Muscle layer of duodenum (tissue), 2 donors: Measurements from ENCODE around the gene ERC2.

Experiments used
- H3K27ac ChIP-seq: one replicate; pipeline ENCODE4 v1.7.0; 2013; ENCODE audit warnings: mild to moderate bottlenecking, low read length
- H3K27me3 ChIP-seq: one replicate; pipeline ENCODE4 v1.7.0; 2013; ENCODE audit warnings: low read depth, mild to moderate bottlenecking, control low read depth, low read length
- H3K36me3 ChIP-seq, 2 donors: one replicate each; pipeline ENCODE4 v1.7.0; 2013; ENCODE audit warnings: low read length in 2 of 2, control low read depth in 1 of 2, mild to moderate bottlenecking in 1 of 2; ENCODE audit not compliant: insufficient read depth in 2 of 2, control insufficient read depth in 1 of 2
- H3K4me1 ChIP-seq, 2 donors: one replicate each; pipeline ENCODE4 v1.7.0; 2013; ENCODE audit warnings: low read length in 2 of 2, mild to moderate bottlenecking in 2 of 2, control low read depth in 1 of 2, moderate library complexity in 1 of 2; ENCODE audit not compliant: insufficient read depth in 2 of 2, control insufficient read depth in 1 of 2
- H3K4me3 ChIP-seq, 2 donors: one replicate each; pipeline ENCODE4 v1.7.0; 2013; ENCODE audit warnings: low read length in 2 of 2, low read depth in 1 of 2, mild to moderate bottlenecking in 1 of 2
- H3K9me3 ChIP-seq, 2 donors: one replicate each; pipeline ENCODE4 v1.7.0; 2013; ENCODE audit warnings: low read length in 2 of 2, control low read depth in 1 of 2, mild to moderate bottlenecking in 1 of 2; ENCODE audit not compliant: control insufficient read depth in 1 of 2
- donor health status: healthy.

Gene ERC2

DNA sequence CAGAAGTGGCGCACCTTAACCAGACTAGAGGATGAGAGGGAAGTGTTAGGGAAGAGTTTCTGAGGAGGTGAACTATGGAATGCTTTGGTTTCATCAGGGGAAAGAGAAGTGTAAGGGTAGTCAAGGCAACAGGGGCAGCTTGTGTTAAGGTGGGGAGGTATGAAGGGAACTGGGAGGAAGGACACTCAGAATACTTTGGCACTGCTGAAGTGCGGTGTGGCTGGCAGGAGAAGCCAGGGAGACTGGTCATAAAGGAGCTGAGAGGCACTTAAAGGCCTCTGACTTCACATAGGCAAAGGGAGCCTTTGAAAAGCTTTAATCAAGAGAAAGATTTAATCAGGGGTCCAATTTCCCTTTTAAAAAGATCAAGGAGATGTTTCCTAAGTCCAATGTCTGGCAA, 129.0 kb downstream of the ERC2 start:
- no peaks in the 10 kb centered on the region for H3K27me3 ChIP-seq
- H3K4me3 ChIP-seq = no peak overlapping the region
- H3K9me3 ChIP-seq = no peaks in the 10 kb centered on the region
- H3K27ac ChIP-seq = no peak overlapping the region
- no peaks in the 10 kb centered on the region for H3K4me1 ChIP-seq
- no peaks in the 10 kb centered on the region for H3K36me3 ChIP-seq

- H3K36me3 ChIP-seq = no peaks in the 10 kb centered on the region
- H3K4me1 ChIP-seq = no peaks in the 10 kb centered on the region
- no peak overlapping the region for H3K27ac ChIP-seq
- H3K27me3 ChIP-seq = no peaks in the 10 kb centered on the region
- H3K9me3 ChIP-seq = no peaks in the 10 kb centered on the region
- H3K4me3 ChIP-seq = no peak overlapping the region
Measured at GRCh38 chr3:56336023-56336422, 132.2 kb downstream of the ERC2 start.

GRCh38 chr3:56324473-56324872, 143.8 kb downstream of the ERC2 start:
- H3K27ac ChIP-seq = no peak overlapping the region
- H3K27me3 ChIP-seq = no peaks in the 10 kb centered on the region
- no peaks in the 10 kb centered on the region for H3K36me3 ChIP-seq
- no peaks in the 10 kb centered on the region for H3K9me3 ChIP-seq
- no peak overlapping the region for H3K4me3 ChIP-seq
- H3K4me1 ChIP-seq = no peaks in the 10 kb centered on the region

GRCh38 chr3:56323986-56324420, 144.3 kb downstream of the ERC2 start:
- no peaks in the 10 kb centered on the region for H3K27me3 ChIP-seq
- no peak overlapping the region for H3K4me3 ChIP-seq
- no peaks in the 10 kb centered on the region for H3K4me1 ChIP-seq
- no peaks in the 10 kb centered on the region for H3K9me3 ChIP-seq
- no peak overlapping the region for H3K27ac ChIP-seq
- H3K36me3 ChIP-seq = no peaks in the 10 kb centered on the region

DNA sequence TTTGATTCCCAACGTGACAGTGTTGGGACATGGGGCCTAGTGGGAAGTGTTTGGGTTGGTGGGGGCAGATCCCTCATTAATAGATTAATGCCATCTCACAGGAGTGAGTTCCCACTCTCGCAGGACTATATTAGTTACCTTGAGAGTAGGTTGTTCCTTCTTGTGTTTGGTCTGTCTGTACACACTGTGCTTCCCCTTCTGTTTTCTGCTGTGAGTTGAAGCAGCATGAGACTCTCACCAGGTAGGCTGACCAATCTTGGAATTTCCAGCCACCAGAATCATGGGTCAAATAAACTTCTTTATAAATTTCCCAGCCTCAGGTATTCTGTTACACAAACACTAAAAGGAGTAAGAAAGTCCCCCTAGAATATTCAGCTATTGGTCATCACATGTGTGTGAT, 145.4 kb downstream of the ERC2 start:
- no peaks in the 10 kb centered on the region for H3K27me3 ChIP-seq
- no peaks in the 10 kb centered on the region for H3K36me3 ChIP-seq
- no peaks in the 10 kb centered on the region for H3K4me1 ChIP-seq
- H3K4me3 ChIP-seq = no peak overlapping the region
- H3K9me3 ChIP-seq = no peaks in the 10 kb centered on the region
- no peak overlapping the region for H3K27ac ChIP-seq

GRCh38 chr3:56321892-56322291, 146.4 kb downstream of the ERC2 start:
- Histone ChIP-seq H3K27ac (no peak overlapping the region), H3K36me3 (no peaks in the 10 kb centered on the region), H3K27me3 (no peaks in the 10 kb centered on the region), H3K4me3 (no peak overlapping the region), H3K4me1 (no peaks in the 10 kb centered on the region), H3K9me3 (no peaks in the 10 kb centered on the region)

DNA sequence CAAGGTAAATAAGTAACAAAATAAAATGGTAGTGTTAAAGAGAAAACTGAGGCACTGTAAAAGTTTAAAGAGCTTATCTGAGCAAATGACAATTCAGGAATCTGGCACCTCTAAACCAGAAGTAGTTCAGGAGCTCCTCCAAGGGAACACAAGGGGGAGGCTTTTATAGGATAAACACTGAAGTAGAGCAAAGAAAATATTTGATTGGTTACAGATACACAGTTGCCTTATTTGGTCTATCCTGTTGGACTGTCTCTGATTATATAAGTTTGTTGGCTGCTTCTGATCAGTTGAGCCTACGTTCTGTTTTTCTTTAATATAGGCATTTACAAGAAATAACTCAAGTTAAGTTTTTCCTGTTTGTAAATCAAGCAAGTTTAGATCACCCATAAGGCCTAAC, 146.9 kb downstream of the ERC2 start:
- no peaks in the 10 kb centered on the region for H3K36me3 ChIP-seq
- no peak overlapping the region for H3K4me3 ChIP-seq
- H3K9me3 ChIP-seq = no peaks in the 10 kb centered on the region
- no peaks in the 10 kb centered on the region for H3K4me1 ChIP-seq
- no peaks in the 10 kb centered on the region for H3K27me3 ChIP-seq
- no peak overlapping the region for H3K27ac ChIP-seq

GRCh38 chr3:56320883-56321282, 147.4 kb downstream of the ERC2 start:
- H3K4me1 ChIP-seq = no peaks in the 10 kb centered on the region
- H3K27ac ChIP-seq = no peak overlapping the region
- H3K9me3 ChIP-seq = no peaks in the 10 kb centered on the region
- no peaks in the 10 kb centered on the region for H3K27me3 ChIP-seq
- H3K4me3 ChIP-seq = no peak overlapping the region
- H3K36me3 ChIP-seq = no peaks in the 10 kb centered on the region

GRCh38 chr3:56318891-56319290, 149.4 kb downstream of the ERC2 start:
- no peak overlapping the region for H3K27ac ChIP-seq
- no peak overlapping the region for H3K4me3 ChIP-seq

DNA sequence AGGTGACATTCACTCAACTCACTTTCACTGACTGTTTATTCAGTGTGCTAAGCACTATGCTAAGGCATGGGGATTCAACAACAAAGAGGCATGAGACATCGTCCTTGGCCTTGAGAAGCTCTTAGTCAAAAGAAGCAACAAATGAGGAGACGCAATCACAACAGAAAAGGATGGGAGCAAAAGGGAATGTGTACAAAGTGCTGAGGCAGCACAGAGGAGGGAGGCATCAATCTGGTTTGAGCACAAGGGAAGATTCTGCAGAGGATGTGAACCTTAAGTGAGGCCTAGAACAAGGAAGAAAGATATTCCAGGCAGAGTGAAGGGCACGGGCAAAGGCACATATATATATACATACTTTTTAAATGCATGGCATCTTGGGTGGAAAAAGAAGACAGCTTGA, 151.3 kb downstream of the ERC2 start:
- Histone ChIP-seq H3K4me3 (no peak overlapping the region), H3K27ac (no peak overlapping the region), H3K4me1 (no peaks in the 10 kb centered on the region), H3K36me3 (no peaks in the 10 kb centered on the region), H3K9me3 (no peaks in the 10 kb centered on the region), H3K27me3 (no peaks in the 10 kb centered on the region)

More at GRCh38 chr3:56318891-56319290, 149.4 kb downstream of the ERC2 start:
- Histone ChIP-seq H3K36me3 (no peaks in the 10 kb centered on the region), H3K27me3 (no peaks in the 10 kb centered on the region), H3K9me3 (no peaks in the 10 kb centered on the region), H3K4me1 (no peaks in the 10 kb centered on the region)

GRCh38 chr3:56314842-56315241, 153.4 kb downstream of the ERC2 start:
- H3K27ac ChIP-seq = no peak overlapping the region
- no peaks in the 10 kb centered on the region for H3K9me3 ChIP-seq
- no peaks in the 10 kb centered on the region for H3K4me1 ChIP-seq
- H3K4me3 ChIP-seq = no peak overlapping the region
- no peaks in the 10 kb centered on the region for H3K27me3 ChIP-seq
- H3K36me3 ChIP-seq = no peaks in the 10 kb centered on the region

DNA sequence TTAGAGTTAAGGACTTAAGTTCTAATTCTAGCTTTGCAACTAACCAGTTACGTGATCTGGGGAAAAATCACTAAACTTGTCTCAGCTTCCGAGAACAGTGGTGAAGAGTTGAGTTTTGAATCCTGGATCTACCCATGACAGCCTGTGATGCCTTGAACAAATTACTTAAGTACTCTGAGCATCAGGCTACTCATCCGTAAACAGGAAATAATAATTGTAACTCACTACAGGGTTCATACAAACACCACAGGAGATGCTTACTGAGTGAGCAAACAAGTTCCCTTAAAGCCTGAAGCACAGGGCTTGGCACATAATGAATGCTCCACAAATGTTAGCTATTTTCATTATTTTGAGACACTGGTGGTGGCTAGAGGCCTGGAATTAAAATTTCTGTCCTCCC, 158.8 kb downstream of the ERC2 start:
- no peak overlapping the region for H3K27ac ChIP-seq
- peaks cover 0 to 15% of the 10 kb centered on the region in 2 donors for H3K4me1 ChIP-seq
- H3K27me3 ChIP-seq = no peaks in the 10 kb centered on the region
- no peaks in the 10 kb centered on the region for H3K36me3 ChIP-seq
- no peak overlapping the region for H3K4me3 ChIP-seq
- H3K9me3 ChIP-seq = no peaks in the 10 kb centered on the region
